Renal cortex interstitium (tissue), 11 donors: ENCODE data around the gene SLC8A1. TPM values are rescaled to one million over a fixed set of nuclear protein-coding genes. Genes with fewer than 3 reads are reported as not detected.

Source experiments
- DNase-seq, 11 donors: peaks; one replicate each; pipeline ENCODE4 v3.0.0-alpha.2; 2013; ENCODE audit warnings: low read depth in 9 of 11, low spot score in 4 of 11; ENCODE audit errors: extremely low read depth in 1 of 11
- polyA plus RNA-seq, 3 donors: library from polyadenylated mRNA; unstranded; fragments of 120-200 nt; gene quantifications; one replicate each; pipeline ENCODE4 v1.2.1, GENCODE V29; 2013; ENCODE audit not compliant: insufficient read length in 3 of 3

Gene SLC8A1
- polyA plus RNA-seq, 3 donors = 61.3 to 67.0 (median 63.2) TPM

DNA sequence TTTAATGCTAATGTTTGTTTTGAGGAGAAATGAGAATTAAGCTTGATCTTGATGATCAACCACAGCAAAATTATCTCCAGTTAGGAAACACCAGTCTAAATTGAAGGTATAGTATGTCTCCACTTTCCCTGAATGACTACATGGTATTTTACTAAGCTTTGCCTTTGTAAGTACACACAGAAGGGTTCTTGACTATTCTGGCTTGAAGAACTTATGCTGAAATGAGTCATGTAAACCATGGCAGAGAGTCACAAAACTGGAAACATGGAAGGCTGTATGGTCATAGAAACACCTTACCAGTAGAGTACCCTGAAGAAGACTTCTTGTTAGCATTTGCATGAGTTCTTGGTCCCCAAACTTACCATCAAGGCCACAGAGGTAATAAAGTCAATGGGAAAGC lies 250.5 kb downstream of the SLC8A1 start:
- DNase-seq = no peak

DNA sequence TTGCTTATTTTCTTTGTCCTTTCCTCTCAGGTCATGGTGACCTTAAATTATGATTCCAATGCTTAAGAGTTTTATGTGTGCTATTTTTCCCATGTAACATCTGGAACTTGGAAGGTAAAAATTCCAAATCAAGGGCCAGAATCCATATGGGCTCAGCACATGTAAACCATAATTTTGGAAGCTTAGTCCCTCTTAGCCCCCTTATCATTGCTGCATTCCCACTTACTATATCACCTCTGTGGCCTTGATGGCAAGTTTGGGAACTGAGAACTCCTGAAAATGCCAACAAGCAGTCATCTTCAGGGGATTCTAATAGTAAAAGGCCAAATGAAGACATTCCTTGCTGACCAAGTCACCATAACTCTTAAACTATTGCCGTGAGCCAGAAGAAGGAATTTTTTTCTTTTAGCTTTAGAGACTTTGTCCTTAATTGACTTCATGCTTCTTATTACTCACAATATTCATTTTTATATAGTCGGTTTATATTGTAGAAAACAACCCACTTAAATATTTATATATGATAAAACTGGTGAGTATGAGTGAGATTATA lies 251.4 kb downstream of the SLC8A1 start:
- DNase-seq = no peak

DNA sequence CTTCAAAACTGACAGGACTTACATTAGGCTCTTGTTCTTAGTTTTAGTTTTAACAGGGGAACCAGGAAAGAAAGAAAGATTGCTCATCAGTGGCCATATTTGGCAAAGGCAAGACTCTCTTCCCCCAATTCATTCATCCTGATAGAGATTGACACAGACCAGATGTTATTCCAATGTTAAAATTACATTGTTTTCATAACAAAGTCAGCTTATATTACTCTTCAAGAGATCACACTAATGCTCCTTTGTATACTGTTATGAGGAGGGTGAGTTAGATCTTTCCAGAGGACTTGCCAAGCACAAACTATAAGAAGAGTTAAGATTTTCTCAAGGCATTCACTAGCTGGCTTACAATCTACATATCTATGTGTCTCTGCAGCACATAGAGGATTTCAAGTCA lies 252.1 kb downstream of the SLC8A1 start:
- no peak for DNase-seq

DNA sequence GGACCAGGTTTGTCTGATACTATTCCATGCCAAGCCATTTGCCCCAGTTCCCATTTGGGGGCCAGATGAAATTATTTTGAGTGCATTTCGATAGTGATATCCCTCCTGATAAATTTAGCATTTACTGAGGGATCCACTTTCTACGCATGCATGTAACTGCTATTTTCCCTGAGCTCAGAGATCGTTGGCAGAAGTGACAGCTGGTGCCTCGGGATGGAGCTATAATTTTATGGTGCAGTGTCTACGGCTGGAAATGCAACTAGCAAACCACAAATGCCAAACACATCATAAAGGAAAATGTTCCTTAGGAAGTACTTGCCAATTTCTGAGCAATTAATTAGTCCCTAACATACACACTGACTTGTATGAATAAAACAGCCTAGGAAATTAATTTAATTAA lies 254.8 kb downstream of the SLC8A1 start:
- no peak for DNase-seq

DNA sequence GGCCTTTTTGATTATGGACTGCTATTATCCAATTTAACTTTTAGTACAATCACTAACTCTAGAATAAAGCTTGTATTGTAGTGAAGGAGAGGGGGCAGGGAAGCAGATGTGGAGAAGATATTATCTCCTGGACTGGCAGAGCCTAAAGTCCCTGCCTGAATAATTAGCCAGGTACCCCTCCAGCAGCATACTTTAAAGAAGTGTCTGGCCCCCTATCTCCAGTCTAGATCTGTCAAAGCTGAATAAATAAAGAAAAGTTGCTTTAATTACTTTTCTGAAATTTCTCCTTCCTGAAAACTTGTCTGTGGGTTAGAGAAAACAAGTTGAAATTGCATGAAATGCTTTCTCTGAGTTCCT lies 258.2 kb downstream of the SLC8A1 start:
- DNase-seq = no peak

DNA sequence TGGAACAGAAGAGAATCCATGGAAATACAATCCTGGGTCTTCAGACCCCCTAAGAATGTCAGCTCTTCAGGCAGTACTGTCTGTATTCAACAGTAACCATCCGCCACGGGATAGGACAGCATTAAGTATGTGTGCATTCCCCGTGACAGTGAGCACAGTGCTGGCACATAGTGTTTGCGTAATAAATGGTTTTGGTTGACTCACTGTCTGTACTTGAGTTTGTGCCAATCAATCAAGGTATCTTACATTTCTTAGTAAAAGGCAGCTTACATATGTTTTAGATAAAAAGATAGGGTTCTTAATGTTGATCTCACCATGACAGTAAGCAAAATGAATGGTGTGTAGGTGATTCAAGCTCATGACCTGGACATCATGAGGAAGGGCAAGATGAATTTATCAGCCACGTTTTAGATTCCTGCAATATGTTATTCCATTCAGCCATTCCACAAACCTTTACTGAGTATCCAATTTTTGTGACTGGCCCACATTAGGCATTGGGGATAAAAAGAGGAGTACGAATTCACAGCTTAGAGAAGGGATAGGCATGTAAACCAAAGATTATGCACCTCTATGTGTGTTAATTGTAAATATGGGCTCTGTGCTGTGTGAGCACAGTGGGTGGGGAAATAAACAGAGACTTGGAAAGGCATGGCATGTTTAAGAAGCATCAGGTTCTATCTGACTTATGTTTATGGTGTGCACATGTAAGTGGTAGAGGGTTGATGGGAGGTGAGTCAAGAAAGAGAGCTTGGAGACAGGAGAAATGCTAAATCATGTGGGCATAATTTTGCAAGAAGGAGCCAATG lies 258.8 kb downstream of the SLC8A1 start:
- no peak for DNase-seq

DNA sequence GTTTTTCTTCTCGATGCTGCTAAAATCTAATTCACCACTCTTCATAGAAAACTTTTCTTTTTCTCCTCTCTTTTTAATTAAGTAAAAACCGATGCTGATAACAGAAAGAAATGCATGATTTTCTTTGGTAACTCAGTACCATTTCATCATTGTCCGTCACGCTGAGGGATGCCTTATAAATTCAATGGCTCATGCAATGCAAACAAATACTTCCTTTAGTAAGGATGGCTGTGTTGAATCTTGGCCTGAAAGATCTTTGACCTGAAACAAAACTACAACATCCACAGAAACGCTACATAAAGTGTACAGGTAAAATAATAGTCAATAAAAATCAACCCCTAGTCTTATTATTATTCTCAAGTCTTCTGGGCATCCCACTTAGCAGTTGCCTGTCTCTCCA lies 261.4 kb downstream of the SLC8A1 start:
- DNase-seq = no peak

DNA sequence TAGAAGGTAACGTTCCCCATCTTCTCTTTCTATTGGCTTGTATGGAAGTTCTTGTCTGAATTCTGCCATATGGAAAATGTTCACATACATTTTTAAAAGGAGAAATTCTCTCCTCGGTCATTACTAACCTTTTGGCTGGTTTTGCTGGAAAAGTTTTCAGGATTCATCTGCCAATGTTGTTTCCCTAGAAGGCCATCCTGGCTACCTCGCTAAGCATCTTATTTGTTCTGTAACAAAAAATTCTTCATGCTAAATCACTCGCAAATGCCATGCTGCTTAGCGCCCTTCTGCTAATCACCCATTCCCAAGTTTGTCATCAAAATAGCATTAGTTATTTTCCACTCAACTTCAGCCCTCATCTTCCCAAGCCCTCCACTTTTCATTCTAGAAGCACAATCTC lies 262.0 kb downstream of the SLC8A1 start:
- no peak for DNase-seq

DNA sequence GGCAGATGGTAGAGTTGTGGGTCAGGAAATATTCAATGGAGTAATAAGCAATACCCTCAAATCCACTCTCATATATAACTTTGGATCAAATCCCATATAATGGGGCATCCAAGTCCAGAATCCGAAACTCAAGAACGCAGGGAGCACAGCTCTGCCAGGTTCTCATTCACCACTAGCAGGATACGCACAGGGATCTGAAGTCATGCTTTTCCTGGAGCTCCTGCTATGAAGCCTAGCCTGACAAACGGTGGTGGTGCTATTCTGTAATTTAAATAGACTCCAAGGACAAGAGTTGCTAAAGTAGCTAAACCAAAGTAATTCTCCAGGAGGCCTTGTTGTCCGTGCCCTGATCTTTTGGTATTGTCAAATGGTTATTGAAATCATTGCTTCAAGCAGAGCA lies 264.8 kb downstream of the SLC8A1 start:
- DNase-seq = no peak

DNA sequence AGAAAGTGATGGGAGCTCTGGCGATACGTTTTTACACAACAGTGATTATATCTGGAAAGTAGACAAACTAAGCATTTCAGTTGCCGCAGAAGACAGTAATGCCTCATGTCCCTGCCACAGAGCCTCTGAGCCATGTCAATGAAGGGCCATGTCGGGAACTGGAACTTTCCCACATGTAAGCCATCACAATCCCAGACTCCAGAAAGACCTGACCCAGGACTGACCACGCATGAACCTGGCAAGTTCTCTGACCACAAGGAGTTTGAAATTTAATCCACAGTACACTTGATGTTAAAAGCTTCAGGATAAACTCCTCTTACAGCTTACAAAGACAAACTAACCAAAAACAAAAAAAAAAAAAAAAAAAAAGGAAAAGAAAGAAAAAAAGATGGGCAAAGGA lies 267.3 kb downstream of the SLC8A1 start:
- no peak for DNase-seq

DNA sequence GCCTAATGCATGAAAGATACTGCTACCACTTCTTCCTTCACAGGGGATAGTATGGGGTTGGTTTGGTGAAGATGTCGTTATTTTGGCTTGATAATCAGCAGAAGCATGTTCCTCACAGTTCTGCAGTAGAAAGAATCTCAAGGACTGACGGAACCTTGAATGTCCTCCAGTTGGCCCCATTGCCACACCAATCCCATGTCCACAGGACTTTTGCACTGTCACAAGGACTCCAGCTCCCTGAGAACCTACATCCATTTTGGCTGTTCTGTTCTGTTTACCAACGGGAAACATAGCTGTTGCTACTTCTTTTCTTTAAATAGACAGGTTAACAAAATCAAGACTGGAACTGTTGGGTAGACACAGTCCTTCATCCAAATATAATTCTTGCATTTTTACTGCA lies 270.0 kb downstream of the SLC8A1 start:
- no peak for DNase-seq

DNA sequence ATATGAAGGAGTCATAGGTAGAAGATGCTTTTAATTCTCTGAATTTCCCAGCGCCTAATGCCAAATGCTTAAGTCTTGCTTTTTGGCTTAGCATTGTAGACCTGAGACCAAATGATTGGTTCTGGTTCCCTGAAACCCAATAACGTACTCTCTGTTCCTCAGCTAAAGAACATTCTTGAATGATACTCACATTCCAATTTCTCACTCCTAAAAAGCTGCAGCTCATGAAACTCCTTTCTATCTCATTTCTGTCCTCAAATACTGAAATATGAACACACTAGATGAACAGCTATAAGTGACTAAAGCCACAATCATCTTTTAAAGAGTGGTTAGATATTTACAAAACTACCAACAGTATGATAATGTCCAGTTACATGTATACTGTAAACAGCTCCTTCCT lies 272.1 kb downstream of the SLC8A1 start:
- no peak for DNase-seq

DNA sequence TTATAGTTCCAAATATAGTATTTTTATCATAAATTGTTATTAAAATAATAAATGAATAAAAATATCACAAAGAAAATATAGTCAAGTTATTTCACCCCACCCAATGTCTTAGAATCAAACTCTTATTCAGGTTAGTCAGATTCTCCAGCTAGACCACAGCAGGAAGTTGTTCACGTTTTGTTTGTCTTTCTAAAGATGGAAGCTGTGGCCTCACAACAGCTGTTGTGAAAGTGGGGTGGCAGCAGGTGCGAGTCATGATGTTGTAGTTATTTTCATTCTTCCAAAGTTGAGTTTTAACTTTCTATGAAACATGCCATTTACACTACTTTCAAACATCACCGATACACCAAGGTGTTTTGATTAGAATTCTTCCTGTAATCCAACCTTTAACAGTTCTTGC lies 272.9 kb downstream of the SLC8A1 start:
- no peak for DNase-seq

DNA sequence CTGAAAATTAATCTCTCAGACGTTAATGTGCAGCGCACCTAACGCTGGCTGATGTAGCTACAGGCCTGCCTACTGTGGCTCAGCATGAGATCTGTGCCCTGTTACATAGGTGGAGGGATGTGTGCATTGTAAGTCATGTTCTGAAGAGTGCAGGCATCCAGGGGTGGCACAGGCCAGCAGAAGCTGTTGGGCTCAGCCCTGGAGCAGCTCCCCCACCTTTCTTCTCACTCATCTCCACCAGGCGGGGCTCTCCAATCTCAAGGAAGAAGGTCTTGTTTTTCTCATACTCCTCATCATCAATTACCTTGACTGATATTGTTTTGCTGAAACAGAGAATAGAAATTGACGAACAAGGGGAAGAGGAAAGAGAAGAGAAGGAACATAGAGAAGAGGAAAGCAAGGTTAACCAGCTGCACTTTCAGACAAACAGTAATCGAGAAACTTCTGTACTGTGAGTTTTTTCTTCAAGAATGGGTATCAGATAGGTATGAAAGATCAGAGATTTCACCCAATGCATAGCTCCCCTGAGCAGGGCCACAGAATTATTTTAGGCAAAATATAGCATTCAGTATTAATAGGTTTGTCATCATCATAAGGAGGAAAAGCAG lies 273.6 kb downstream of the SLC8A1 start:
- no peak for DNase-seq

DNA sequence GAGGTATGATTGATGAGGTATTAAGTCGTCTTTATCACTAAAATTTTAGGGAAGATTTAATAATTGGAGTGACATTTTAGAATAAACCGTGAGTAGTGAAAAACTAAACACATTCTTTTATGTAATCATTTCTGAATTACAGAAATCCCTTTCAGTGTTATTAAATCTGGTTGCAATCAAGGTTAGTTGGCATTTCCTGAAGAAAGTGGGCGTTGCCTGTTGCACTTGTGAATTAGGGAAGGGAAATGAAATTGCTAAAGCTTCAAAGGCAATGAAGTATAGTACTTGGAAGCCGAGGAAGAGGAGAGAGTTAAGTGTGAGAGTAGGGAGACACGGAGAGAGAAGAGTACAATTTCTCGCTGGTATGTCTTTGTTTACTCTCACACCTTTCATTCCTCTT lies 274.5 kb downstream of the SLC8A1 start:
- DNase-seq = no peak

DNA sequence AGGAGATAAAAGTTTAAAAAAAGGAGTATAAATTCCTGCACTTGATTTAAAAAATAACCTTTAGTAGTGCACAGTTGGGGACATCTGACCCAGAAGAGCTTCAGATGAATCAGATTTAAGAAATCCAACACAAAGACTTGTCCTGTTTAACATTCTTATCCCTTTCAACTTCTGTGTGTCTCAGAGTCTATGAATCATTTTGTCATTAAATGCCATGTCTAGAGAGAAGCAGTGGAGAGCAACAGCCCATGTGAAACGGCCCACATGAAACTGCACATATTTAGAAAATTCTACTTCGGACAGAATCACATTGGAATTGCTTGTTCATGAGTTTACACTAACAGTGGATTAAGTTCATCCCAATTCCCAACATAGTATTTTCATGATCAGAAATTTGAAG lies 278.6 kb downstream of the SLC8A1 start:
- no peak for DNase-seq

DNA sequence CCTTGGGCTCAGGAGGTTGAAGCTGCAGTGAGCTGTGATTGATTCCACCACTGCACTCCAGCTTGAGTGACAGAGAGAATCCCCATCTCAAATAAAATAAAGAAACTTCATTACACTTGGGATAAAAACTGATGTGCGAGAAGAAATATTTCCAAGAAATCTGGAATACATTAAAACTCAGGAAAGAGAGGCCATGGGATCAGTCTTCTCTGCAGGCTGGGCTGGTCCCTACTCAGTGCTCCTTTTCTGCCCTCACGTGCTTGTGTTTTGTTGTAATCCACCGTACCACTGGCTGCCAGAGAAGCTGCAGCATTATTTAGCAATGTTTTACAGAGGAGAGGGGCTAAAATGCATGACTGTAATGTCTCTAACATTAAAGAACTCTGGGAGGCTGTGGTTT lies 282.0 kb downstream of the SLC8A1 start:
- DNase-seq = no peak

DNA sequence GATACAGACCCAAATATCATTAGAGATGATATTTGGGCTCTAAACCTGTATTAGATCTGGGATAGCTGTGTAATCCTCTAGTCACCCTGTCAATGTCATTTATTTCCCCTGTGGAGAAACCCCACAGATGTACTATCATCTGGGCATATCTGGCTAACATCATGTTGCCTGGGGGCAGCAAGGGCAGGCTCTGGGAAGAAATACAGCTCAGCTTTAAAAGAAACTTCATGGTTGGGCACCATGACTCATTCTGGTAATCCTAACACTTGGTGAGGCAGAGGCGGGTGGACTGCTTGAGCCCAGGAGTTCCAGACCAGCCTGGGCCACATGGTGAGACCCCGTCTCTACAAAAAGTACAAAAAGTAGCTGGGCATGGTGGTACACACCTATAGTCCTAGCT lies 282.5 kb downstream of the SLC8A1 start:
- no peak for DNase-seq

DNA sequence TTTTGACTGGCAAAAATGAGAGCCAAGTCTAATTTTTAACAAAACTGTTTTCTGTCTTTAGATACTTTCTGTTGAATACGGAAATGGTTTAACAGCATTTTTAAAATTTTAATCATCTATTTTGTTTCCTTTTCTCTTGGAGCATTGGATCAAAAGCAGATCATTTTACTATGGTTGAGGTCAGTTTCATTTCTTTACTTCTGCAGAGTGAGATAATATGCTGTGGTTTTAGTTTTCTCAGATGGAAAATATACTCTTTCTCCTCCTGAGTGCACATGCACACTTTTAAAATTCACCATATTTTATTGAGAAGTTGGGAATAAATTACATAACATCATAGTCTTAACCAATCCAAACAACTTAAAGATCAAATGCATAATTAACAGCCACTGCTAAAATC lies 283.3 kb downstream of the SLC8A1 start:
- DNase-seq = no peak

DNA sequence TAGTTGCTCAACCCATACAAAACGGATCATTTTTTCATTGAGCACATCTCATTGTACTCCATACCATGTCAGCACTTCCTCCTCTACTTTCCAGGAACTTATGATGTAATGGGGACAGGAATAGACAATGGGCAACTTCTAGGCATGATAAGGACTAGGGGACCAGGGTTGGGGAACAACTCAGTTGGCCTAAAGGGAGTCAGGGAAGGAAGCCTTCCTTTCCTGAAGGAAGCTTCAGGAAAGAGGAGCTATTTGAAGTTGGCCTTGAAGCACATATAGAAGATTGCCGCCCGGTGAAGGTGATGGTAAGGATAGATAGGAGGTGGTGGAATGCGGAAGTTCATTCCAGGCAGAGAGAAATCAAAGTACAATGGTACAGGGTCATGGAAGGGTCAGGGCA lies 283.9 kb downstream of the SLC8A1 start:
- DNase-seq = no peak

DNA sequence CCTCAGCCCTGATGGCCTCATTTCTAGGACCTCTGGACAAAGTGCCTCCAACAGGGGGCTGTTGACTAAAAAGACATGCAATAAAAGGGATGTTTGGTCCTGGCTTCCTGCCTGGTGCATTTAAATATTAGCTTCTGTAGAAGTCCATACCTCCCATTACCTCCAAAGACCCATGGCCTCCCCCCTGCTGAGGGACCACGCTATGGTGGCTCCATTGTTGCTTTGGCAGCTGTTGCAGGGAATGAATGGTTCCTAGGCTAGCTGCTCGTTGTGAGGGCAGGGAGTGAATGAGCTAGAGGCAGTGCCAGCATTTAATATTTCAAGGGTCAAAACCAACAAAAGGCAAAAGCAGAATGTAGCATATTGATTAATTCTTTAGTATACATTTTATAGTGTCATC lies 285.9 kb downstream of the SLC8A1 start:
- DNase-seq = no peak
